ENCODE results near the gene SGMS1.

DNA sequence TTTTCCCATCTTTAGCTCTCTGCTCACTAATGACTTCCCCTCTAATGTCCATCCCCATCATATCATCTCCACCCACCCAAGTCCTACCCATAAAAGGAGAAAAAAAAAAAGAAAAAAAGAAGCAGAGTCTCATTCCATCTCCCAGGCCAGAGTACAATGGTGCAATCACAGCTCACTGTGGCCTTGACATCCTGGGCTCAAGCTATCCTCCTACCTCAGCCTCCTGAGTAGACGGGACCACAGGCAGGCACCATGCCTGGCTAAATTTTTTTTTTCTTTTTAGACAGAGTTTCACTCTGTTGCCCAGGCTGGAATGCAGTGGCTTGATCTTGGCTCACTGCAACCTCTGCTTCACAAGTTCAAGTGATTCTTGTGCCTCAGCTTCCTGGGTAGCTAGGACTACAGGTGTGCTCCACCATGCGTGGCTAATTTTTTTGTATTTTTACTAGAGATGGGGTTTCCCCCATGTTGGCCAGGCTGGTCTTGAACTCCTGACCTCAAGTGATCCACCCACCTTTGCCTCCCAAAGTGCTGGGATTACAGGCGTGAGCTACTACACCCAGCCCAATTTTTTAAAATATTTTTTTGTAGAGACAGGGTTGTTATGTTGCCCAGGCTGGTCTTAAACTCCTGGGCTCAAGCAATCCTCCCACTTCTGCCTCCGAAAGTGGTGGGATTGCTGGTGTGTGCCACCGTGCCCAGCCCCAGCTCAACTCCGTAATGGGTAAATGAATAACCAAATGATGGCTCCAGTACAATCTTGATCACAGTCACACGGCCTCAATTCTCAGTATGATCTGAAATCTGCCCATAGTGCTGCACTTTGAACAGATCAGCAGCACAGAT is 24.6 kb upstream of the SGMS1 start:
- TF ChIP-seq YY1 (IDR thresholded peaks at IDR 0.05; ENCODE audit: insufficient read depth, insufficient read length): no peak
- no peak for TF ChIP-seq ZNF274 (IDR thresholded peaks at IDR 0.05; ENCODE audit: low read depth, low read length)
- no peak for TF ChIP-seq SUZ12 (IDR thresholded peaks at IDR 0.05; ENCODE audit: extremely low read depth, insufficient read depth, insufficient read length)

All from NT2/D1 (cell line).